Diencephalon (tissue), 1 donor: ENCODE results near the gene FAM76B. TPM values are rescaled to one million over a fixed set of nuclear protein-coding genes. Genes with fewer than 3 reads are reported as not detected.

Source experiments
- total RNA-seq: library from RNA; depleted of rRNA; stranded (reverse); fragments of >200 nt; gene quantifications from one replicate; pipeline ENCODE4 v1.2.3, GENCODE V29; 2014

FAM76B gene
- total RNA-seq = 46.1 TPM

DNA sequence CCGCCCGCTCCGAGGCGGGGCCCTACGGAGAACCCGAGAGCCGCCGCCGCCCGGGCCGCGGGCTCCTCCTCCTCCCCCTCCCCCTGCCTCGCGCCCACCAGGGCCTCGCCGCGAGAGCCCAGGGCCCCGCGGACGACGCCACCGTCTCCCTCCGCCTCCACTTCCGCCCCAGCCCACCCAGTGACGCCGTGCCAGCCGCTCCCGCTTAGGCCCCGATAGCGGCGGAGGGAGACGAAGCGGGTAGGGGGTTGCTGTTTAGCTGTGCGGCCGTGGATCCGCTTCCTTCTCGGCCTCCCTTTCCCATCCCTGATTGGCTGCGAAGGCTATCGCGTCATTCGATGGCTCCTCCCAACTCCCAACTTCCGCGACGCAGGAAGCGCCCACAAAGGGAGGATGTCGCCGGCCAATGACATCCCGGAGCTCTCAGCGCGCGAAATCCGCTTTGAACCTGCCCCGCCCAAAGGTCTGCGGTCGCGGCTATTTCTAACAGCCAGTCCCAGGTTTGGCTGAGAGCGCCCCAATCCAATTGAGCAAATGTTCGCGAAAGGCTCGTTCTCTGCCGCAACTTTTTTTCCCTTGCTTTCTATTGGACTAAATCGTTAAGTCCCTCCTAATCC is at the start of gene FAM76B:
FAM76B (minus strand) TSS at position 277 of the 617 bp plus-strand sequence. CDS start 304 bp downstream, outside the sequence.

DNA sequence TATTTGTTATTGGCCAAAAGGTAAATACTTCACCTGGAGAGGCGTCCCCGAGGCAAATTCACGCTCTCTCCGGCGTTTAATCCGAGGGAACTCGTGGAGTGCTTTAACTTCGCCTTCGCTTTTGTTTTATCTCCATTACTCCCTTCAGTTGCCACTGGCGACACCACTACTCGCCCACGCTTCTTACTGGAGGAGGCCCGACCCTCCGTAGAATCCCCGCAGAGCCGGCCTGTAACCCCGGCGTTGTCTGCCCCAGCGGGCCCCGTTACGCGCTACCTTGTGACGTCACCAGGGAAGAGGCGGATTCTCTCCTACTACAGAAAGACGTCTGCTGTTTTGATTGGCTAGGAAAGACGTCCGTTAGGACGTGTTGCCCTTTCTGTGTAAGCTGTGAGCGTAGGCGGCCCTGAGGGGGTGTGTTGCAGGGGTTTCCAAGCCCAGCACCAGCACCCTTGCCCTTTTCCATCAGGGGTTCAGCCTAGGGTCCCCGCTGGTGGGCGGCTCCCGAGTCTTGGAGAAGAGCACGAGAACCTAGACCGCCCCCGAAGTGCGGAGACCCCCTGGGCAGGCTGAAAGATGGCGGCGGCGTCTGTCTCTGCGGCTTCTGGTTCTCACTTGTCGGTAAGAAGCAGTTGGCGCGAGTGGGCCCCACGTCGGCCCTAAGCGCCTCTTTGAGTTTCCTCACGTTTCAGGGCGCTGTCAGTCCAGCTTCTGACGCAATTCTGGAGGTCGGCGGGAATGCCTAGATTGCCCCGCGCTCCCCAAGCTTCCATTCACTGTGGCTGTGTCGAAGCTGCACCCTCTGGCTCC is 746 bp upstream of the FAM76B start, which contains the start of gene CEP57:
CEP57 (plus strand) TSS at position 376 of the 810 bp plus-strand sequence; CDS start at position 577, 201 bp downstream.

Other genes with a start within 250 kb of the FAM76B start
- gene CEP57, start 716 bp upstream of the FAM76B start, total RNA-seq = 86.5 TPM
- 37.4 TPM for gene MTMR2, start 134.3 kb upstream of the FAM76B start, total RNA-seq